ENCODE results near the gene KCNJ16. TPM values are rescaled to one million over a fixed set of nuclear protein-coding genes. Genes with fewer than 3 reads are reported as not detected.

KCNJ16 gene
- total RNA-seq, 1 donor from 2014 or later, result 0.35 TPM

GRCh38 chr17:70184207-70184606 is 109.2 kb downstream of the KCNJ16 start:
- no peaks in the 10 kb centered on the region for H3K27me3 ChIP-seq
- ATAC-seq, result no peak
- no peaks in the 10 kb centered on the region for H3K9me3 ChIP-seq
- no peak overlapping the region for H3K27ac ChIP-seq
- H3K4me1 ChIP-seq, result no peaks in the 10 kb centered on the region
- no peaks in the 10 kb centered on the region for H3K36me3 ChIP-seq
- intact Hi-C loops (cut with DNase I), result no loop called here
- DNase-seq, result no peak
- H3K4me3 ChIP-seq, result no peak overlapping the region
- TF ChIP-seq CTCF (IDR thresholded peaks at IDR 0.05), result no peak

GRCh38 chr17:70184770-70185169 is 109.7 kb downstream of the KCNJ16 start:
- Histone ChIP-seq H3K36me3 (no peaks in the 10 kb centered on the region), H3K9me3 (no peaks in the 10 kb centered on the region), H3K4me1 (no peaks in the 10 kb centered on the region), H3K4me3 (no peak overlapping the region), H3K27me3 (no peaks in the 10 kb centered on the region), H3K27ac (no peak overlapping the region)
- ATAC-seq (no peak), DNase-seq (no peak)
- no peak for TF ChIP-seq CTCF (IDR thresholded peaks at IDR 0.05)
- intact Hi-C loops (cut with DNase I), result no loop called here

Other genes with a start within 250 kb of the KCNJ16 start
- gene KCNJ2, start 94.3 kb downstream of the KCNJ16 start, total RNA-seq, result 18.1 TPM